Measurements from ENCODE around the gene ANO10.

GRCh38 chr3:43330981-43331380 is 290.8 kb downstream of the ANO10 start:
- TF ChIP-seq CTCF (IDR thresholded peaks at IDR 0.05), result no peak
- no peak for TF ChIP-seq POLR2A (IDR thresholded peaks at IDR 0.05)

Measured in heart left ventricle (tissue), 13 donors.